K562 treated with DMSO at 1 percent for 12 hours (cell line): ENCODE data around the gene CCDC186. TPM values are rescaled to one million over a fixed set of nuclear protein-coding genes. Genes with fewer than 3 reads are reported as not detected.

Experiments used
- total RNA-seq: library from RNA; unstranded; fragments of 300-600 nt; gene quantifications from 2 replicates; pipeline ENCODE4 v1.2.3, GENCODE V29; 2022; ENCODE audit not compliant: insufficient read depth

The CCDC186 gene
- total RNA-seq: 0.77 and 4.0 TPM in 2 replicates

DNA sequence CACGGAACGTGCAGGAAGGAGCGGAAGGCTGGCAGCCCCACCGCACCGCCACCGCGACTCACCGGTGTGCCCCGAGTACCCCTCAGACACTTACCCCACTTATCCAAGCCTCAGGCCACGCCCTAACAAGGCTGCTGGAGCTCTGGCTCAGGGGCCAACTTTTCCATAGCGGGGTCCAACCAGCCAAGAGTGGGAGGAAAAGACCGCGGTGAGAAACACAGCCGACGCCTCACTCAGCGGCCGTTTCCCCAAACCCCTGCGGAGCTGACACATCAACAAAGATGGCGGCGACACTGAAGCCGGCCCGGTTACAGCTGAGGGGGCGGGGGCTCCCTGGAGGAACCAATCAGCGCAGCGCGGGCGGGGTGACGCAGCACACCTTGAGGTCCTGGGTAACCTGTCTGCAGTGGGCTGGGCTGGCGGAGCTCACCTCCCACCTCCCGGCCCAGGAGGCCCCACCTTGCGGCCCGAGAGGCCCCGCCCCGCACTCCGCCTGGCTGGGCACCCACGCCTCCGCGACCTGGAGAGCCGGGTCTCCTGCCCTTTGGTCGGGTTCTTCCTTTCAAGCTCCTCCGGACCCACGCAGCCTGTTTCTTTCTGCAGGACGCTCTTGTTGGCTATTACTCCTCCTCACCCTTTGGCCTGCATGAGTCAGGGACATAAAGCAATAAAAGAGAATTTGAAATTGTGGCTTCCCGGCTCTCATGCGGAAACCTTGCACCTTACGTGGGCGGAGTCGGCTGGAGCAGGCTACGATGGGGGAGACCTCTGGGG is at the start of gene CCDC186:
CCDC186 (minus strand) TSS at position 283 of the 774 bp plus-strand sequence. CDS start 10,935 bp downstream, outside the sequence.

DNA sequence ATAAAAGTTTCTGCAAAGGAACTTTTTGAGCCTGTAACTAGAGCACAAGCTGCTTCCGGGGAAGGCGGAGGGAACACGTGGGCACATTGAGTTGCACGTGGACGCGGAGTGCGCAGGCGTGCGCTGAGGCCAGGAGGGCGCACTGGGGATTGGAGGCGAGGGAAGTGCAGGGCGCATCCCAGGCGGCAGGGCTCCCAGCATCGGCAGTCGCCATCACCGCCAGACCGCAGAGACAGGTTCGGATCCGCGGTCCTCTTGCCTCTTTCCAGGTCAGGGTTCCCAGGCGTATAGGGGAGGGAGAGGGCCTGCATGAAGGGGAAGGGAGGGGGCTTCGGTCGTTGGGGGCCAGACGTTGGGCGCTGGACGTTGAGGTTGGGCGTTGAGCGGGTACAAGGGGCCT is 5.1 kb upstream of the CCDC186 start, which contains the start of gene TDRD1:
TDRD1 (plus strand) TSS at position 206 of the 400 bp plus-strand sequence. CDS start 8,479 bp downstream, outside the sequence.

Other genes starting within 250 kb of the CCDC186 start
- not detected in 2 replicates for gene ADRB1, start 130.3 kb downstream of the CCDC186 start, total RNA-seq
- not detected in 2 replicates for gene TDRD1, start 5.2 kb upstream of the CCDC186 start, total RNA-seq
- not detected in 2 replicates for gene VWA2, start 65.1 kb upstream of the CCDC186 start, total RNA-seq
- not detected in 2 replicates for gene AFAP1L2, start 230.3 kb upstream of the CCDC186 start, total RNA-seq